ENCODE data around the gene UBFD1.

The UBFD1 gene

GRCh38 chr16:23549938-23550337, 7.6 kb upstream of the UBFD1 start:
- Histone ChIP-seq H3K79me2 (ENCODE audit: insufficient read depth, low read length) (no peaks in the 10 kb centered on the region), H3K27me3 (ENCODE audit: insufficient read depth, low read length) (no peaks in the 10 kb centered on the region), H3K4me1 (ENCODE audit: insufficient read depth, low read length, severe bottlenecking) (peaks cover 5% of the 10 kb centered on the region), H3K9me2 (ENCODE audit: low read depth, low read length) (no peaks in the 10 kb centered on the region), H2AFZ (ENCODE audit: low read length) (no peak overlapping the region), H4K20me1 (ENCODE audit: insufficient read depth, low read length) (no peaks in the 10 kb centered on the region), H3K4me3 (ENCODE audit: low read depth, low read length, poor library complexity, severe bottlenecking) (no peak overlapping the region), H3K36me3 (ENCODE audit: insufficient read depth, low read length) (peaks cover 72% of the 10 kb centered on the region), H3F3A (ENCODE audit: insufficient read depth, low read length) (no peaks in the 10 kb centered on the region), H3K9ac (ENCODE audit: low read length) (no peak overlapping the region), H3K4me2 (ENCODE audit: low read length) (no peak overlapping the region), H3K27ac (ENCODE audit: low read depth, low read length, poor library complexity, severe bottlenecking) (no peak overlapping the region), H3K9me3 (ENCODE audit: low read length) (no peaks in the 10 kb centered on the region)
- no peak for TF ChIP-seq CTCF (IDR thresholded peaks at IDR 0.05; ENCODE audit: low read length)
- TF ChIP-seq EZH2 (IDR thresholded peaks at IDR 0.05; ENCODE audit: borderline replicate concordance, low read length), result no peak

DNA sequence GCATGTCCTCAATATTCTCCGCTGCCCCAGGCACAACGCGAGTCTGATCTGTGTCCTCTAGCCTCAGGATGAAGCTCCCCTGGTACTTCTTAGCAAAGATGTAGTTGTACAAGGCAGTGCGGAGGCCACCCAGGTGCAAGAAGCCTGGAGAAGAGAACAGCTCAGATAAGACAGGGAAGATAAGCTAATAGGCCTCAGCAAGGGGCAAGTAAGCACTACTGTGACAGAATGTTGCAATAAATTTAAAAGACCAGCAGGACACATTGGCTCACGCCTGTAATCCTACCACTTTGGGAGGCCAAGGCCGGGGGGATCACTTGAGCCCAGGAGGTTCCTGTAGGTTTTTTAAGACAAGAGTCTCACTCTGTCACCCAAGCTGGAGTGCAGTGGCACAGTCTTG, 5.4 kb upstream of the UBFD1 start:
- H4K20me1 ChIP-seq (ENCODE audit: insufficient read depth, low read length), result no peaks in the 10 kb centered on the region
- no peak overlapping the region for H3K4me2 ChIP-seq (ENCODE audit: low read length)
- peaks cover 51% of the 10 kb centered on the region for H3K36me3 ChIP-seq (ENCODE audit: insufficient read depth, low read length)
- H3F3A ChIP-seq (ENCODE audit: insufficient read depth, low read length), result no peaks in the 10 kb centered on the region
- H2AFZ ChIP-seq (ENCODE audit: low read length), result no peak overlapping the region
- H3K4me1 ChIP-seq (ENCODE audit: insufficient read depth, low read length, severe bottlenecking), result peaks cover 22% of the 10 kb centered on the region
- H3K27ac ChIP-seq (ENCODE audit: low read depth, low read length, poor library complexity, severe bottlenecking), result no peak overlapping the region
- H3K27me3 ChIP-seq (ENCODE audit: insufficient read depth, low read length), result no peaks in the 10 kb centered on the region
- H3K9ac ChIP-seq (ENCODE audit: low read length), result no peak overlapping the region
- no peak overlapping the region for H3K4me3 ChIP-seq (ENCODE audit: low read depth, low read length, poor library complexity, severe bottlenecking)
- no peaks in the 10 kb centered on the region for H3K9me3 ChIP-seq (ENCODE audit: low read length)
- H3K9me2 ChIP-seq (ENCODE audit: low read depth, low read length), result no peaks in the 10 kb centered on the region
- peaks cover 8% of the 10 kb centered on the region; the same call in 1 of the 2 replicates for H3K79me2 ChIP-seq (ENCODE audit: insufficient read depth, low read length)
- no peak for TF ChIP-seq CTCF (IDR thresholded peaks at IDR 0.05; ENCODE audit: low read length)
- no peak for TF ChIP-seq EZH2 (IDR thresholded peaks at IDR 0.05; ENCODE audit: borderline replicate concordance, low read length)

- Histone ChIP-seq H3F3A (ENCODE audit: insufficient read depth, low read length) (no peaks in the 10 kb centered on the region), H3K27ac (ENCODE audit: low read depth, low read length, poor library complexity, severe bottlenecking) (peak overlapping the region; percentile 19), H3K4me2 (ENCODE audit: low read length) (no peak overlapping the region), H2AFZ (ENCODE audit: low read length) (no peak overlapping the region), H3K9me2 (ENCODE audit: low read depth, low read length) (no peaks in the 10 kb centered on the region), H4K20me1 (ENCODE audit: insufficient read depth, low read length) (no peaks in the 10 kb centered on the region), H3K4me3 (ENCODE audit: low read depth, low read length, poor library complexity, severe bottlenecking) (no peak overlapping the region), H3K36me3 (ENCODE audit: insufficient read depth, low read length) (peaks cover 42% of the 10 kb centered on the region), H3K9ac (ENCODE audit: low read length) (no peak overlapping the region), H3K27me3 (ENCODE audit: insufficient read depth, low read length) (no peaks in the 10 kb centered on the region), H3K79me2 (ENCODE audit: insufficient read depth, low read length) (peaks cover 22% of the 10 kb centered on the region), H3K9me3 (ENCODE audit: low read length) (no peaks in the 10 kb centered on the region), H3K4me1 (ENCODE audit: insufficient read depth, low read length, severe bottlenecking) (peaks cover 34% of the 10 kb centered on the region)
- TF ChIP-seq EZH2 (IDR thresholded peaks at IDR 0.05; ENCODE audit: borderline replicate concordance, low read length), result no peak
- TF ChIP-seq CTCF (IDR thresholded peaks at IDR 0.05; ENCODE audit: low read length), result no peak
Measured at GRCh38 chr16:23554536-23554935, 3.0 kb upstream of the UBFD1 start.

Data from OCI-LY1 (cell line).